DND-41 (cell line): ENCODE data around the gene MRPL17.
"Not testable (repeated sequence)": the region's sequence is repeated elsewhere in the genome, so short reads cannot be mapped to it uniquely, and the experiment has no call there.

ENCODE experiments used
- ATAC-seq: fragments of 200-7000 bp; cut with Tn5 transposase; 3 replicates; pipeline ENCODE4 v1.9.1; 2021; ENCODE audit warnings: low read depth; ENCODE audit not compliant: insufficient read depth
- DNase-seq: peaks from one replicate; pipeline ENCODE4 v3.0.0-alpha.2; 2020
- H2AFZ ChIP-seq: 2 replicates; pipeline ENCODE4 v1.6.0; 2012; ENCODE audit warnings: low read depth, low read length
- H3K27ac ChIP-seq: 2 replicates; pipeline ENCODE4 v1.5.1; 2012; ENCODE audit warnings: low read length, inconsistent platforms
- H3K27me3 ChIP-seq: fragments of 200-600 bp; sonication (generic); 2 replicates; pipeline ENCODE4 v1.6.0; 2012; ENCODE audit warnings: low read length, mild to moderate bottlenecking, inconsistent platforms; ENCODE audit not compliant: insufficient read depth, poor library complexity
- H3K36me3 ChIP-seq: 2 replicates; pipeline ENCODE4 v1.5.1; 2012; ENCODE audit warnings: low read length, inconsistent platforms; ENCODE audit not compliant: insufficient read depth
- H3K4me1 ChIP-seq: 2 replicates; pipeline ENCODE4 v1.5.1; 2012; ENCODE audit warnings: mild to moderate bottlenecking, low read length; ENCODE audit not compliant: insufficient read depth
- H3K4me2 ChIP-seq: 2 replicates; pipeline ENCODE4 v1.6.0; 2012; ENCODE audit warnings: mild to moderate bottlenecking, moderate library complexity, low read length, inconsistent platforms; ENCODE audit not compliant: insufficient read depth
- H3K4me3 ChIP-seq, 2 experiments: fragments of 200-600 bp in 1 of 2; shearing (Covaris generic) in 1 of 2; 2 replicates each; pipeline ENCODE4 v1.5.1; 2012 to 2016; ENCODE audit warnings: inconsistent platforms in 2 of 2, low read length in 2 of 2, mild to moderate bottlenecking in 2 of 2, low read depth in 1 of 2, moderate library complexity in 1 of 2
- H3K79me2 ChIP-seq: 2 replicates; pipeline ENCODE4 v1.6.0; 2012; ENCODE audit warnings: low read length, inconsistent platforms; ENCODE audit not compliant: insufficient read depth
- H3K9ac ChIP-seq: 2 replicates; pipeline ENCODE4 v1.6.0; 2012; ENCODE audit warnings: low read depth, mild to moderate bottlenecking, inconsistent platforms, low read length, moderate library complexity
- H3K9me3 ChIP-seq: 2 replicates; pipeline ENCODE4 v1.5.1; 2012; ENCODE audit warnings: low read length, moderate library complexity, mild to moderate bottlenecking, inconsistent platforms; ENCODE audit not compliant: insufficient read depth, severe bottlenecking
- H4K20me1 ChIP-seq: 2 replicates; pipeline ENCODE4 v1.6.0; 2012; ENCODE audit warnings: low read length; ENCODE audit not compliant: insufficient read depth
- CTCF ChIP-seq: IDR thresholded peaks from 2 replicates; pipeline ENCODE4 v1.5.1; 2012; ENCODE audit warnings: borderline replicate concordance, low read length, moderate library complexity, mild to moderate bottlenecking; ENCODE audit not compliant: poor library complexity, severe bottlenecking; ENCODE audit errors: extremely low read depth
- EZH2 ChIP-seq: IDR thresholded peaks from 3 replicates; pipeline ENCODE4 v1.6.1; 2012; ENCODE audit warnings: borderline replicate concordance, low read depth, mild to moderate bottlenecking, moderate library complexity, low read length, inconsistent platforms; ENCODE audit not compliant: severe bottlenecking

Gene MRPL17

GRCh38 chr11:6717426-6717825, 34.3 kb upstream of the MRPL17 start:
- Histone ChIP-seq H3K4me1 (no peaks in the 10 kb centered on the region; the same call in 1 of the 2 replicates), H3K9me3 (no peaks in the 10 kb centered on the region), H3K9ac (no peak overlapping the region), H3K79me2 (peaks cover 5% of the 10 kb centered on the region; the same call in 1 of the 2 replicates), H4K20me1 (no peaks in the 10 kb centered on the region; the same call in none of the 2 replicates), H3K27ac (no peak overlapping the region), H3K4me3 (no peak overlapping the region), H3K36me3 (peaks cover 19% of the 10 kb centered on the region; the same call in 1 of the 2 replicates), H3K4me2 (no peak overlapping the region), H2AFZ (no peak overlapping the region), H3K27me3 (no peaks in the 10 kb centered on the region)
- DNase-seq (no peak), ATAC-seq (no peak)
- no peak for TF ChIP-seq CTCF
- TF ChIP-seq EZH2, result no peak

GRCh38 chr11:6711552-6711951, 28.4 kb upstream of the MRPL17 start:
- peak; percentile 48 for DNase-seq

GRCh38 chr11:6708876-6709275, 25.7 kb upstream of the MRPL17 start:
- no peak for ATAC-seq
- Histone ChIP-seq H3K4me1 (no peaks in the 10 kb centered on the region), H3K9me3 (no peaks in the 10 kb centered on the region), H3K4me2 (no peak overlapping the region), H3K9ac (no peak overlapping the region), H3K27me3 (no peaks in the 10 kb centered on the region), H3K36me3 (peaks cover 4% of the 10 kb centered on the region), H2AFZ (no peak overlapping the region), H3K4me3 (no peak overlapping the region), H3K27ac (no peak overlapping the region), H3K79me2 (no peaks in the 10 kb centered on the region), H4K20me1 (no peaks in the 10 kb centered on the region)
- TF ChIP-seq EZH2, result no peak
- TF ChIP-seq CTCF, result no peak
- DNase-seq, result no peak

More at GRCh38 chr11:6711552-6711951, 28.4 kb upstream of the MRPL17 start:
- peak; percentile 52; the same call in 1 of the 3 replicates for ATAC-seq
- H3K4me3 ChIP-seq, H3K4me2 ChIP-seq, H3K9me3 ChIP-seq, H3K4me1 ChIP-seq, H3K36me3 ChIP-seq, H3K27ac ChIP-seq, H4K20me1 ChIP-seq, H3K27me3 ChIP-seq, H2AFZ ChIP-seq, H3K9ac ChIP-seq, H3K79me2 ChIP-seq: not testable (repeated sequence)
- peak; percentile 53 for TF ChIP-seq CTCF

GRCh38 chr11:6705905-6706535, 22.9 kb upstream of the MRPL17 start:
- no peaks in the 10 kb centered on the region for H3K79me2 ChIP-seq
- no peaks in the 10 kb centered on the region; the same call in 1 of the 2 replicates for H3K36me3 ChIP-seq
- no peak overlapping the region for H3K4me2 ChIP-seq
- no peaks in the 10 kb centered on the region for H3K4me1 ChIP-seq
- H3K9me3 ChIP-seq, result no peaks in the 10 kb centered on the region
- no peaks in the 10 kb centered on the region for H3K27me3 ChIP-seq
- H3K9ac ChIP-seq, result no peak overlapping the region
- ATAC-seq (peak; percentile 72), DNase-seq (peak; percentile 45)
- no peak overlapping the region for H2AFZ ChIP-seq
- H3K4me3 ChIP-seq, result no peak overlapping the region
- peak; percentile 85 for TF ChIP-seq CTCF
- TF ChIP-seq EZH2, result no peak
- H3K27ac ChIP-seq, result no peak overlapping the region
- H4K20me1 ChIP-seq, result no peaks in the 10 kb centered on the region
